LNCAP (cell line): ENCODE measurements around the gene PFKFB1.

Experiments used
- CTCF ChIP-seq: fragments of 450-650 bp; IDR thresholded peaks from 2 replicates; pipeline ENCODE4 v1.5.1; 2017; ENCODE audit warnings: mild to moderate bottlenecking

The PFKFB1 gene

GRCh38 chrX:54931107-54931506, 62.9 kb downstream of the PFKFB1 start:
- TF ChIP-seq CTCF = no peak

- no peak for TF ChIP-seq CTCF
Observed at GRCh38 chrX:54930291-54931049, 63.5 kb downstream of the PFKFB1 start.

- no peak for TF ChIP-seq CTCF
Observed at GRCh38 chrX:54928876-54929275, 65.1 kb downstream of the PFKFB1 start.

- TF ChIP-seq CTCF = no peak
Observed at GRCh38 chrX:54926978-54927377, 67.0 kb downstream of the PFKFB1 start.

- no peak for TF ChIP-seq CTCF
Observed at GRCh38 chrX:54923376-54923775, 70.6 kb downstream of the PFKFB1 start.

GRCh38 chrX:54922547-54922946, 71.4 kb downstream of the PFKFB1 start:
- TF ChIP-seq CTCF = no peak

- no peak for TF ChIP-seq CTCF
Observed at GRCh38 chrX:54921427-54922021, 72.5 kb downstream of the PFKFB1 start.
